OCI-M1 (cell line): ENCODE results near the gene VIP.

Experiments
- DNase-seq: peaks from one replicate; lab custom pipeline; 2025; lab: John Stamatoyannopoulos, UW

VIP gene

GRCh38 chr6:152783217-152783878 lies 32.8 kb downstream of the VIP start:
- no peak for DNase-seq

- DNase-seq = no peak
Observed at GRCh38 chr6:152794696-152795095, 44.1 kb downstream of the VIP start.

- no peak for DNase-seq
Observed at GRCh38 chr6:152804150-152804549, 53.6 kb downstream of the VIP start.
